MM.1S (cell line): ENCODE results near the gene ABCF3.

Experiments
- DNase-seq: peaks from one replicate; pipeline ENCODE4 v3.0.0-alpha.2; 2015
- H2AFZ ChIP-seq: fragments of 300-600 bp; sonication (generic); 2 replicates; pipeline ENCODE4 v1.6.0; 2016; ENCODE audit warnings: antibody characterized with exemption, low read length
- H3F3A ChIP-seq: fragments of 300-600 bp; sonication (generic); 2 replicates; pipeline ENCODE4 v1.6.1; 2016; ENCODE audit warnings: mild to moderate bottlenecking, antibody characterized with exemption, low read length, moderate library complexity, mixed read lengths; ENCODE audit not compliant: insufficient read depth
- H3K27ac ChIP-seq: fragments of 300-600 bp; sonication (generic); 2 replicates; pipeline ENCODE4 v1.5.1; 2016; ENCODE audit warnings: mild to moderate bottlenecking, low read length
- H3K27me3 ChIP-seq: fragments of 300-600 bp; sonication (generic); replicated peaks from 2 replicates; pipeline ENCODE4 v1.6.0; 2016; ENCODE audit warnings: low read length; ENCODE audit not compliant: insufficient read depth
- H3K36me3 ChIP-seq: fragments of 300-600 bp; sonication (generic); replicated peaks from 2 replicates; pipeline ENCODE4 v1.6.1; 2016; ENCODE audit warnings: mild to moderate bottlenecking, low read length, mixed read lengths; ENCODE audit not compliant: insufficient read depth
- H3K4me1 ChIP-seq: fragments of 300-600 bp; sonication (generic); 2 replicates; pipeline ENCODE4 v1.6.1; 2016; ENCODE audit warnings: low read length, mixed read lengths
- H3K4me2 ChIP-seq: fragments of 300-600 bp; sonication (generic); 2 replicates; pipeline ENCODE4 v1.6.0; 2016; ENCODE audit warnings: low read depth, low read length
- H3K4me3 ChIP-seq: fragments of 300-600 bp; sonication (generic); 2 replicates; pipeline ENCODE4 v1.5.1; 2016; ENCODE audit warnings: low read length, mixed read lengths
- H3K79me2 ChIP-seq: fragments of 300-600 bp; sonication (generic); 2 replicates; pipeline ENCODE4 v1.6.1; 2016; ENCODE audit warnings: mixed run types, low read length, mixed read lengths
- H3K9ac ChIP-seq: fragments of 300-600 bp; sonication (generic); 2 replicates; pipeline ENCODE4 v1.6.1; 2016; ENCODE audit warnings: low read length, mixed read lengths
- H3K9me2 ChIP-seq: fragments of 300-600 bp; sonication (generic); replicated peaks from 2 replicates; pipeline ENCODE4 v1.6.1; 2016; ENCODE audit warnings: mild to moderate bottlenecking, low read length, mixed read lengths; ENCODE audit not compliant: insufficient read depth
- H3K9me3 ChIP-seq: fragments of 300-600 bp; sonication (generic); replicated peaks from 2 replicates; pipeline ENCODE4 v1.6.1; 2016; ENCODE audit warnings: mild to moderate bottlenecking, low read length, mixed read lengths; ENCODE audit not compliant: insufficient read depth
- H4K20me1 ChIP-seq: fragments of 300-600 bp; sonication (generic); 2 replicates; pipeline ENCODE4 v1.6.1; 2016; ENCODE audit warnings: mild to moderate bottlenecking, low read length, moderate library complexity, mixed read lengths; ENCODE audit not compliant: insufficient read depth
- CTCF ChIP-seq: fragments of 300-600 bp; sonication (generic); IDR thresholded peaks from 2 replicates; pipeline ENCODE4 v1.5.1; 2016; ENCODE audit warnings: antibody characterized with exemption, low read length, mixed read lengths
- EZH2 ChIP-seq: fragments of 300-600 bp; sonication (generic); optimal IDR thresholded peaks from 2 replicates; pipeline ENCODE3; 2017; ENCODE audit warnings: low read depth, mild to moderate bottlenecking, antibody characterized with exemption, low read length, mixed read lengths
- EZH2phosphoT487 ChIP-seq: fragments of 300-600 bp; sonication (generic); IDR thresholded peaks from 2 replicates; pipeline ENCODE4 v1.6.1; 2018; ENCODE audit warnings: antibody characterized with exemption, low read length

ABCF3 gene

GRCh38 chr3:184237807-184238206 lies 51.8 kb downstream of the ABCF3 start:
- H2AFZ ChIP-seq: no peak overlapping the region
- H3K9ac ChIP-seq: no peak overlapping the region
- peaks cover 27% of the 10 kb centered on the region for H3K27me3 ChIP-seq
- H4K20me1 ChIP-seq: no peaks in the 10 kb centered on the region
- no peak overlapping the region for H3K4me2 ChIP-seq
- H3F3A ChIP-seq: no peaks in the 10 kb centered on the region
- no peaks in the 10 kb centered on the region for H3K9me3 ChIP-seq
- no peaks in the 10 kb centered on the region for H3K79me2 ChIP-seq
- no peaks in the 10 kb centered on the region for H3K9me2 ChIP-seq
- no peak overlapping the region for H3K27ac ChIP-seq
- no peak for TF ChIP-seq EZH2phosphoT487
- no peak for TF ChIP-seq CTCF
- no peak for TF ChIP-seq EZH2
- DNase-seq: no peak
- no peak overlapping the region for H3K4me3 ChIP-seq
- H3K4me1 ChIP-seq: no peaks in the 10 kb centered on the region
- H3K36me3 ChIP-seq: no peaks in the 10 kb centered on the region

- Histone ChIP-seq H3K4me2 (no peak overlapping the region), H3K9me3 (no peaks in the 10 kb centered on the region), H2AFZ (no peak overlapping the region), H3K9ac (no peak overlapping the region), H3K9me2 (no peaks in the 10 kb centered on the region), H3K27me3 (peaks cover 22% of the 10 kb centered on the region), H3K27ac (no peak overlapping the region), H3K79me2 (no peaks in the 10 kb centered on the region), H3K36me3 (0 out of 2 replicates have a peak, but pooled peaks cover 3% of the 10 kb centered on the region), H4K20me1 (no peaks in the 10 kb centered on the region), H3K4me3 (no peak overlapping the region), H3K4me1 (no peaks in the 10 kb centered on the region), H3F3A (no peaks in the 10 kb centered on the region)
- TF ChIP-seq CTCF (no peak), EZH2 (no peak), EZH2phosphoT487 (no peak)
- DNase-seq: no peak
Observed at GRCh38 chr3:184238246-184238818, 52.3 kb downstream of the ABCF3 start.

GRCh38 chr3:184239221-184239620 lies 53.2 kb downstream of the ABCF3 start:
- no peak for TF ChIP-seq EZH2
- no peak for TF ChIP-seq CTCF
- TF ChIP-seq EZH2phosphoT487: no peak

More at GRCh38 chr3:184239221-184239620, 53.2 kb downstream of the ABCF3 start:
- no peak for DNase-seq
- Histone ChIP-seq H3K36me3 (0 out of 2 replicates have a peak, but pooled peaks cover 11% of the 10 kb centered on the region), H3K27me3 (peaks cover 13% of the 10 kb centered on the region), H3K9me3 (no peaks in the 10 kb centered on the region), H3K27ac (no peak overlapping the region), H3K4me3 (no peak overlapping the region), H3K9me2 (no peaks in the 10 kb centered on the region), H3F3A (no peaks in the 10 kb centered on the region), H2AFZ (no peak overlapping the region), H3K4me1 (no peaks in the 10 kb centered on the region), H3K79me2 (no peaks in the 10 kb centered on the region), H4K20me1 (no peaks in the 10 kb centered on the region), H3K9ac (no peak overlapping the region), H3K4me2 (no peak overlapping the region)
